ENCODE data around the gene CHN1. TPM values are rescaled to one million over a fixed set of nuclear protein-coding genes. Genes with fewer than 3 reads are reported as not detected.

The CHN1 gene
- total and polyA plus RNA-seq, 3 donors from 2014 or later: 30.1 to 47.7 (median 42.6) TPM

GRCh38 chr2:174882416-174882815, 122.8 kb downstream of the CHN1 start:
- Histone ChIP-seq H3K27me3 (no peaks in the 10 kb centered on the region), H3K36me3 (ENCODE audit: low read depth, missing control alignments) (no peaks in the 10 kb centered on the region), H3K4me1 (no peaks in the 10 kb centered on the region), H3K4me3 (no peak overlapping the region), H3K27ac (no peak overlapping the region), H3K9me3 (no peaks in the 10 kb centered on the region)
- no peak for DNase-seq
- no peak for TF ChIP-seq CTCF (IDR thresholded peaks at IDR 0.05)
- TF ChIP-seq POLR2A (IDR thresholded peaks at IDR 0.05): no peak
- intact Hi-C loops (cut with DNase I; ENCODE audit: low total_unique reads): no loop called here
- WGBS, 2 donors: 90 to 93% methylated on average over 3 of the region's 3 CpGs

- no peak overlapping the region for H3K27ac ChIP-seq
- 74 to 84% methylated on average over 2 of the region's 2 CpGs for WGBS, 2 donors
Observed at GRCh38 chr2:174881678-174882077, 123.5 kb downstream of the CHN1 start.

GRCh38 chr2:174878537-174879147, 126.5 kb downstream of the CHN1 start:
- Histone ChIP-seq H3K9me3 (no peaks in the 10 kb centered on the region), H3K4me1 (no peaks in the 10 kb centered on the region), H3K36me3 (ENCODE audit: low read depth, missing control alignments) (no peaks in the 10 kb centered on the region), H3K27ac (no peak overlapping the region), H3K27me3 (no peaks in the 10 kb centered on the region), H3K4me3 (peak overlapping the region in 1 of 2 donors; percentile 6)
- DNase-seq: peak; percentile 27
- intact Hi-C loops (cut with DNase I; ENCODE audit: low total_unique reads): no loop called here
- 28% methylated on average over 4 of the region's 4 CpGs for WGBS, 2 donors
- TF ChIP-seq POLR2A (IDR thresholded peaks at IDR 0.05) (no peak), CTCF (IDR thresholded peaks at IDR 0.05) (no peak)

More at GRCh38 chr2:174881678-174882077, 123.5 kb downstream of the CHN1 start:
- TF ChIP-seq POLR2A (IDR thresholded peaks at IDR 0.05) (no peak), CTCF (IDR thresholded peaks at IDR 0.05) (no peak)
- no peaks in the 10 kb centered on the region for H3K9me3 ChIP-seq
- no peaks in the 10 kb centered on the region for H3K4me1 ChIP-seq
- H3K36me3 ChIP-seq (ENCODE audit: low read depth, missing control alignments): no peaks in the 10 kb centered on the region
- intact Hi-C loops (cut with DNase I; ENCODE audit: low total_unique reads): no loop called here
- DNase-seq: no peak
- H3K4me3 ChIP-seq: no peak overlapping the region
- H3K27me3 ChIP-seq: no peaks in the 10 kb centered on the region

GRCh38 chr2:174877751-174878150, 127.4 kb downstream of the CHN1 start:
- Histone ChIP-seq H3K27me3 (no peaks in the 10 kb centered on the region), H3K27ac (no peak overlapping the region), H3K4me1 (no peaks in the 10 kb centered on the region), H3K9me3 (no peaks in the 10 kb centered on the region), H3K36me3 (ENCODE audit: low read depth, missing control alignments) (no peaks in the 10 kb centered on the region), H3K4me3 (no peak overlapping the region)
- WGBS, 2 donors: 87 to 90% methylated on average over 5 of the region's 5 CpGs
- intact Hi-C loops (cut with DNase I; ENCODE audit: low total_unique reads): no loop called here
- TF ChIP-seq POLR2A (IDR thresholded peaks at IDR 0.05) (no peak), CTCF (IDR thresholded peaks at IDR 0.05) (no peak)
- no peak for DNase-seq

- Histone ChIP-seq H3K27me3 (no peaks in the 10 kb centered on the region), H3K9me3 (no peaks in the 10 kb centered on the region), H3K27ac (no peak overlapping the region), H3K36me3 (ENCODE audit: low read depth, missing control alignments) (no peaks in the 10 kb centered on the region), H3K4me1 (no peaks in the 10 kb centered on the region), H3K4me3 (no peak overlapping the region)
- intact Hi-C loops (cut with DNase I; ENCODE audit: low total_unique reads): no loop called here
- no peak for TF ChIP-seq CTCF (IDR thresholded peaks at IDR 0.05)
- no peak for TF ChIP-seq POLR2A (IDR thresholded peaks at IDR 0.05)
- no peak for DNase-seq
- 86 to 87% methylated on average over 1 of the region's 1 CpG for WGBS, 2 donors
Observed at GRCh38 chr2:174877301-174877700, 127.9 kb downstream of the CHN1 start.

All from testis (tissue), 3 donors.